GM21825 (cell line): ENCODE data around the gene SWI5.

Experiments used
- ATAC-seq: cut with Tn5 transposase; IDR thresholded peaks from one replicate; pipeline ENCODE4 v1.9.1; 2021; ENCODE audit warnings: mild to moderate bottlenecking, moderate library complexity; ENCODE audit not compliant: unreplicated experiment

SWI5 gene

GRCh38 chr9:128251732-128252100, 24.4 kb upstream of the SWI5 start:
- no peak for ATAC-seq

GRCh38 chr9:128252317-128253139, 23.5 kb upstream of the SWI5 start:
- ATAC-seq, result no peak

DNA sequence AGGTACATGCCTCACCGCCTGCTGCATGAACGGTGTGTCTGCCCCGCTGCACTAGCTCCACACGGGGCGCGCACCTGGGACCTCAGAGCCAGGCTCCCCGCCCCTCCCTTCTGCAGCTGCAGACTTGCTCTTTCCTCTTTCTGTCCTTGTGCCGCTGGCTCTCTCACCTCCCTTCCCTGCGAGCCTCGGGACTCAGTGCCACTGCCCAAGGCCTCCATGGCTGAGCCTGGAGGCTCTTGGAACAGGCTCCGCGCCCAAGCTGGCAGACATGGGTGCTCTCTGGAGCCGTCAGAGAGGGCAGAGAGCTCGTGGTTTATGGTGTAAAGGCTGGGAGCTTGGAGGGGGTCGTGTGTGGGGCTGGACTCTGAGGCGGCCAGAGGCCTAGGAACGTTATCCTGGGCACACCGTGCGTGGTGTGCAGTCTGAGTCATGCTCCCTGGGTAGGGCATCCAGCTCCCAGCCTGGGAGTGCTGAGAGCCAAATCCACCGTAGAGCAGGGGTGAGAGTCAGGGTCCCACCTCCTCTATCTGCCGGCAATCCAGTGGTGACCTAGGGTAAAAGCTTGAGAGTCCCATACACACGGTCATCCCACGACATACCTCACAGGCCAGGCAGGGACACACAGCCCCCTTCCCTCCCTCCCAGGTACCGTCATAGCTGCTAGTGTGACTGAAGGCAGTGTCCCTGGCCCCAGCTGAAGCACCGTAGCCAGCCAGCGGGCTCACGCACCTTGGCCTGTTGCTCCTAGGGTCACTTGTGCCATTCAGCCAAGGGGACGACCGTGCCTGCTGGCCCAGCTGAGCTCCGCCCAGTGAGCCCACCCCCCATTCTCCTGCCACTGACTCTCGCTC, 22.7 kb upstream of the SWI5 start:
- ATAC-seq, result no peak

DNA sequence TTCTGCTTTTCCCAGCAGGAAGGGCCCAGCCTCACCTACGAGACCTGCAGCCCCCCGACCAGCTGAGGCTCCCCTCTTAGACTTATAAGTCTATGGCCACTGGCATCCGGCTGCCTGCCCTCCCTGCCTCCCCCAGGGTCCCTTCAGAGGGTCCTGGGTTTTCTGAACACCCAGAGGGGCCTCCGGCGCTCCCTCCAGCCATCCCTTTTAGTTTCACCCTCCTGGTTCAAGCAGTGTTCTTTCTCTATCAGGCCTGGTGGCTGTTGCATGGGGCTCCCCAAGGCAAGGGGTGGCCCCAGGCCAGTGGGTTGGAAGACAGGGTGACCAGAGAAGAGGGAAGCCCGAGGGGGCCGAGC, 22.1 kb upstream of the SWI5 start:
- no peak for ATAC-seq

- no peak for ATAC-seq
Observed at GRCh38 chr9:128254362-128254761, 21.7 kb upstream of the SWI5 start.

DNA sequence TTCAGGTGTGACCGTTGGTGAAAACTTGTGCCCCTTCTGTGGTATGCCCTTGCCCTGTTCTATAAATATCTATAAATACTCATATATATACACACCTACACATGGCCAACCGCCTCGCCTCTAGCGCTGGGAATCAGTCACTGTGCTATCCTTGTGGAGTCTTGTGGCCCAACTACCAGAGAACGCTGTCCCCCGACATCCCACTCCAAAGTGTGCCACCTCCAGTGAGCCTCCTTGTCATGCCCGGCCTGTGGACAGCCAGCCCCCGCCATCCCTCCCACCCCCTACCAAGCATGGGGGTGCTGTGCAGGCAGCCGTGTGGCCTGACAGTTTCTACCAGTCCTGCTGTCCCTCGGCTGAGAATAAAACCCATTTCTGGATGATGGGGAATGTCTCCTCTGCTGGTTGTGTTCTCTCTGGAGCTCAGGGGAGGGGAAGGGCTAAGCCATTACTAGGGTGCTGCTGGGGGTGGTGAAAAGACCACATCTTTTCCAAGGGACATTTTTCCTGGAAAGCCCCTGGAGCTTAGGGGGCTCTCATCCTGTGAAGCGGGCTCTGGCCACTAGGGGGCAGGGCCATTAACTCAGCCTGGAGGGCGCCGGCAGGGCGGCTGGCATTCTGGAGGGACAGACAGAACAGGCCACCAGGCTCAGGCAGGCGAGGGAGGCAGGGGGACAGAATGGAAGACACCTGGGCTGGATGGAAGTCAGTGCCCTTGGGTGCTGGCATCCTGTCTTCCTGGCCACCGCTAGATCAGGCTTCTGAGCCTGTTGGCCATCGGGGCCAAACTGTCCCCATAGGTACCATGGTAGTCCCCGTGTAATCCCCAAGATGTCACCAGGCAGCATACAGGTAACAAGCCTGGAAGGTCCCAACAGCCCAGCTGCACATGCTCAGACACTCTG, 21.0 kb upstream of the SWI5 start:
- no peak for ATAC-seq

- no peak for ATAC-seq
Observed at GRCh38 chr9:128257086-128257825, 18.8 kb upstream of the SWI5 start.

- ATAC-seq, result no peak
Observed at GRCh38 chr9:128257907-128258306, 18.2 kb upstream of the SWI5 start.

DNA sequence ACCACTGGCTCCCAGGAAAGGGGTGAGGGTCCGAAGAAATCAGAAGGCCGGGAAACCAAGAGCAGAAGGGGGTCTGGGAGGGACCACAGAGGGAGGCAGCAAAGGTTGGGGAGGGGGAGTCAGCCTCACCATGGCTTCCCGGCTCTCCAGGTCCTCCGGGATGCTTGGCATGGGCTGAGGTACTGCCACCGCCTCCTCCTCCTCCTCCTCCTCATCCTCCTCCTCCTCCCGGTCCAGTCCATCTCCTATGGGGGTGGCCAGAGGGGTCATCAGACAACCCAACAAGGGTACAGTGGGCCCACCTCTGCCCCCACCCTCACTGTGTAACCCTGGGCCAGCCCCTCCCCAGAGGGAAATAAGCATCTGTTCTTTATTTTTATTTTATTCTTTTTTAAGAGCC, 17.8 kb upstream of the SWI5 start:
- ATAC-seq, result no peak

DNA sequence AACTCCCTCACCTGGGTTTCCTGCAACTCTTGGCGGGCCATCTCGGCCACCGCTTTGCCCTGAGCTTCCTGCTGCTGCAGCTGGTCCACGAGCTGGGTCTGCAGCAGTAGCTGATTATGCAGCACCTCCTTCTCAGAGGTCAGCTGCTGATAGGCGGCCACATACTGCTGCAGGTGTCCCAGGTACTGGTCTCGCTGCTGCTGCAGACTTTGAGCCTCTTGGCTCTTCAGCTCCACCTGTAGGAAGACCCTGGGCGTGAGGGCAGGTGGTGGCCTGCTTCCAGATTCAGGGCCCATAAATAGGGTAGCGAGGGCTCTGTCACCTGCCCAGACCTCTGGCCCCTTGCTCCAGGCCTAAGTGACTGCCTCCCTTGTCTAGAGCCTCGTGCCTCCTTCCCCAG, 16.9 kb upstream of the SWI5 start:
- ATAC-seq, result no peak

DNA sequence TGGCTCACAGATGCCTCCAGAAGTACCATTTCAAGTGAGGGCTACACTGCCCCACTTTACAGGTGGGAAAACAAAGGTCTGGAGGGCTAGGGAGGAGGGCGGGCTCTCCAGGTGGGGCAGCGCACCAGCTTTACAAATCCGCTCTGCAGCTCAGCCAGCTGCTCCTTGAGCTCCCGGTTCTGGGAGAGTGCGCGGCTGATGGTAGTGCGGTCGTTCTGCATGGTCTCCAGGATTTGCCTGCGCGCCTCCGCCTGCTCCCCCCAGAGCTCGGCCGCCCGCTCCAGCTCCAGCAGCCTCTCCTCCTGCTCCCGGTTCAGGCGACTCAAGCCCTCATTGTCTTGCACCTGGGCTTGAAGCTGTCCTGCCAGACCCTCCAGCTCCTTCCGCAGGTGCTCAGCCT, 15.7 kb upstream of the SWI5 start:
- no peak for ATAC-seq

DNA sequence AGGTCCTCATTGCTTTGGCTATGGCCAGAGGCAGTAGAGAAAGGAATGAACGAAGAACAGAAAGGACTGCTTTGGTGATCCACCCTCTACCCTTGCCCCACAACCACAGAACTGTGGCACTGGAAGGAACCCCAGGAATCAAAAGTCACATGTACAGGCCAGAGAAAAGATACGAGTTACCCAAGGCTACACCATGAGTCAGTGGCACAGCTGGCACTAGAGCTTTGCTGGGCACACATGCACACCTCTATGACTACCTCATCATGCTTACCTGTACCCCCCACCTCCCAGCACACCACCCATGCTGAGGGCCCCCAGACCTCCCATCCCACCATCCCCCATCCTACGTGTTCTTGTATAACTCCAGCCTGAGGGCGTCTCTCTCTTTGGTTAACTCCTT, 13.4 kb upstream of the SWI5 start:
- no peak for ATAC-seq

DNA sequence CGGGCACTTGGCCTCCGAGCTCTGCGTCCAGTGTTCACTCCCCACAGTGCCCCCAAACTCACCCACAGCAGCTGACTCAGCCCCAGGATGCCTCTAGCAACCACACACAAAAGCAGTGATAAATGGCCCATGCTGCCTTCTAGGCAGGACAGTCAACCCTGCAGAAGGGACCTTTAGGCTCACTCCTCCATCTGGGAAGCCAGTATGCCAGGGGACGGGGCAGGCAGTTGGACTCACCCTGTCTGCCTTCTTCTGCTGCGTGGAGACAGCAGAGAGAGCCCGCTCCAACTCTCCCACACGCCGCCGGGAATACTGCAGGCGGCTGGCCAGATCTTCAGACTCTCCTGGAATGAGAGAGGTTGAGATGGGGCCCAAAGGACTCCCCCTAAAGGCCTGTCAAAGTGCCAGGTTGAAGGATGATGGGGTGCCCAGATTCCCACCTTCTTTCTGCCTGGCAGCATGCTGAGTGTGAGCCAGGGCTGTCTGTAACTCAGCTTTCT, 10.7 kb upstream of the SWI5 start:
- no peak for ATAC-seq

DNA sequence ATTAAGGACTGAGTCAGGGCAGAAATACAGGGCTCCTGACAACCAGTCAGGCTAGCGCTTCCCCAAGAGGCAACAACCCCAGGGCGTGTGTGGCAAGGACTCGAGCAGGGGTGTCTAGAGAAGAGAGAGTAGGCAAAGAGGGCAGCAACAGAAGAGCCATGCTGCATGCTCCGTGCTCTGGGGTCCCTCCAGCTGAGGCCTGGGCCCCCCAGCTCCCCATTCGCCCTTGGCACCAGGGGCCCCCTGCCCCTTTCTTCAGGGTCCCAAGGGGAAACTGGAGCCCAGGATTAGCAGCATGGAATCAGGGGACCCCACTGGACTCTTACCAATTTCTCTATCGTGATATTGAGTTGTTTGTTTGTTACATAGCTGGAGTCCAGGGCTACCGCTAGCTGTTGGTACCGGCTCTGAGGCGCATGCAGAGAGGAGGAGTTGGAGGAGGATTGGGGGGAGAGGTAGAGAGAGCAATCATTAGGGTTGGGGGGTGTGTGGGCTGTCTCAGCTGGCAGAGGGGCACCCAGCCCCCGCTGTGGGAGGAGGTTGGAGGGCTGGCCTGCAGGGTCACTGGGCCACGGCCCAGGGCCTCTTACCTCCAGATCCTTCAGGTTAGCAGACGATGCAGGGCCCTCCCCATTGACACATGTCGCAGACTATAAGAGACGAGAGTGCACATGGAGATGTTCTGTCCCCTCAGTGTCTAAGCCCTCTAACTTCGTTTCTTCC, 9.0 kb upstream of the SWI5 start:
- no peak for ATAC-seq

DNA sequence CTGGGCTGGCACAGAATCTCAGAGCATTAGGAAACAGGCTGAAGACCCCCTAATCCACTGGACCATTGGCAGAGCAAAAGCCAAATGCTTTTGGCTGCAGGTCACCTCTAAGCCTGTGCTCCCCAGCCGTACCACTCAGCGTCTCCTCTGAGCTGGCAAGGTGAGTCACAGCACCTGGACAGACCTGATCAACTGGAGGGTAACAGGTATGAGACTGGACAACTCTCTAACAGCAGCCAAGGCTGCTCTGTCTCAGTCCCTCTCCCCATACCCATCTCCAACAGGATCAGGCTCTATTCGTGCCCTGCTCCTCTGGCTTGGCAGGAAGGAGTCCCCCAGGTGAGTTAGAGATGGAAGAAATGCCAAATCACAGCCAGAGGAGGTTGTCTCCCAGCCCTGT, 5.0 kb upstream of the SWI5 start:
- ATAC-seq, result no peak

DNA sequence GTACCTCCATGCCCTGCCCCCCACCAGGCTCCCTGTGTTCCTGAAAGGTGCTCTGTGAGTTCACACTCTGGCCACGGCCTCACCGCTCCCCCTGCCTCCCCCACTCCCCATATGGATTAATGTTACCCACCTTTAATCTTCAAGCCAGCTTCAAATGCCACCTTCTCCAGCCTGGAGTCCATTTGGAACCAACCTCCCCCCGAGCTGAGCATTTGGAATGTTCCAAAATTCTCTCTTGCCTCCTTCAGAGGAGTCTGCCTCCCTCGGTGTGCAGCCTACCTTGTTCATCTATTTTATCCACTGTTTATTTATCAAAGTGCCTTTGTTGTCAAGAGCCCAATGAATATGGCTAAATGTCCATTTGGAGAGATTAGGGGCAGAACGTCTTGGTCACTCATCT, 4.6 kb upstream of the SWI5 start:
- no peak for ATAC-seq

- no peak for ATAC-seq
Observed at GRCh38 chr9:128274245-128274644, 1.8 kb upstream of the SWI5 start.

GRCh38 chr9:128275198-128276007, 673 bp upstream of the SWI5 start, which contains the start of gene GOLGA2:
Gene GOLGA2 (minus strand): TSS chr9:128276007. CDS start chr9:128275976, 31 bp downstream.
- peak; percentile 44 for ATAC-seq
